C1 segment of cervical spinal cord (tissue), 14 donors: Measurements from ENCODE around the gene EPN1.

Source experiments
- DNase-seq, 14 donors: peaks; one replicate each; lab custom pipeline; 2025; lab: John Stamatoyannopoulos, UW

Gene EPN1

GRCh38 chr19:55679343-55680257 lies 4.6 kb downstream of the EPN1 start:
- no peak for DNase-seq

- DNase-seq, result no peak
These were observed 5.5 kb downstream of the EPN1 start for GRCh38 chr19:55680339-55681130.

DNA sequence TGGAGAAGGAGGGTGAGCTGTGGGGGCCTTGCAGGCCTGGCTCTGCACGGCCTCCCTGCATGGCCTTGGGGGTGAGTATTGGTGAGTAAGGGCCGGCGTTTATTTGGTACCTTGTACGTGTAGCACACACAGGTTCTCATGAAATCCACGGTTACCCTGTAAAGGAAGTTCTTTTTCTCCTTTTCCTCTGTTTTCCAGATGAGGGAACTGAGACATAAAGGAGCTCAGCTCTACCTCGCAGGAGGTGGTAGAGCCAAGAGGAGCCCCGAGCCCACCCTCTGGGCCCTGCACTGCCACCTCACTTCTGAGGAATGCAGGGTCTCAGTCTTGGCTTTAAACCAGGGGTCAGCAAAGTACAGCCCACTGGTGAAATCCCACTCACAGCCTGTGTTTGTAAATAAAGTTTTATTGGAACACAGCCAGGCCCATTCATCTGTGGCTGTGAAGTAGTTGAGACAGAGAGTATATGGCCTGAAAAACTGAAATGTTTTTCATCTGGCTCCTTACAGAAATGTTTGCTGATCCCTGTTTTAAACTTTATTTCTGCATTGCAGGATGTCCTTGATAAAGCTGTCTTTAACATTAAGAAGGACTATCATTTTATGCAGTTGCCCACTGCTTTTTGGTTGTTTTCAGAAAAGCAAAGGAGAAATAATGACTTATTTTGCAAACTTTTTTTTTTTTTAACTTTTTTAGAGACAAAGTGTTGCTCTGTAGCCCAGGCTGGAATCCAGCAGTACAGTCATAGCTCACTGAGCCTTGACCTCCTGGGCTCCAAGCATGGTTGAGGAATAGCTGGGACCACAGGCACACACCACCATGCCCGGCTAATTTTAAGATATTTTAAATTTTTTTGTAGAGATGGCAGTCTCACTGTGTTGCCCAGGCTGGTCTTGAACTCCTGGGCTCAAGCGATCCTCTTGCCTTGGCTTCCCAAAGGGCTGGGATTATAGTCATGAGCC lies 6.4 kb downstream of the EPN1 start:
- DNase-seq, result no peak

DNA sequence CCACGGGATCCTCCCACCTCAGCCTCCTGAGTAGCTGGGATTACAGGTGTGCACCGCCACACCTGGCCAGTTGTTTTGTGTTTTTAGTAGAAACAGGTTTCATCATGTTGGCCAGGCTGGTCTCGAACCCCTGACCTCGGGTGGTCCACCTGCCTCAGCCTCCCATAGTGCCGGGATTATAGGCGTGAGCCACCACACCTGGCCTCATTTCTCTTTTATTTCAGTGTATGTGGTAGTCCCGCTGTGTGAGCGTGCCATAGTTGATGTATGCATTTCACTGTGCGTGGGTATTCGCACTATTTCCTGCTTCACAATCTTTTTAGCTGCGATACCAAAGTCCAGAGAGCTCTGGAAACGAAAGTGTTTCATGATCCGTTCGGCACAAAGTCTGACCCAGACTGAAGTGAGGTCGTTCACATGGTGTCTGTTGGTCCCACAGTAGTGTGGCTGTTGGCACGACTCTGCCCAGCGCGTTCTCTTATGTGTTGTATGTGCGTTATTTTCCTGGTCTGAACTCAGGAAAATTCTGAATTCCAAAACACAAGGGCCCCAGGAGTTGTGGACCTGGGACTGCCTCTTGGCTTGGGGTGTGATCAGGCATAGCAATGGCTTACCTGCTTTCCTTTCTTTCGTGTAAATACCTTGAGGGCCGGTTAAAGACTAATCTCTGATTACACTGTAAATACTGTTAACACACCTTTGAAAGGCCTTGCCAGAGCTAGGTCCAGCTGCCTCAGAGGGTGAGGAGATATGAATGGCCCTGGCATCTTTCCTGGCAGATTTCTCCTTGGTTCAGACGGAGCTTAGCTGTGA lies 8.6 kb downstream of the EPN1 start:
- DNase-seq, result no peak

DNA sequence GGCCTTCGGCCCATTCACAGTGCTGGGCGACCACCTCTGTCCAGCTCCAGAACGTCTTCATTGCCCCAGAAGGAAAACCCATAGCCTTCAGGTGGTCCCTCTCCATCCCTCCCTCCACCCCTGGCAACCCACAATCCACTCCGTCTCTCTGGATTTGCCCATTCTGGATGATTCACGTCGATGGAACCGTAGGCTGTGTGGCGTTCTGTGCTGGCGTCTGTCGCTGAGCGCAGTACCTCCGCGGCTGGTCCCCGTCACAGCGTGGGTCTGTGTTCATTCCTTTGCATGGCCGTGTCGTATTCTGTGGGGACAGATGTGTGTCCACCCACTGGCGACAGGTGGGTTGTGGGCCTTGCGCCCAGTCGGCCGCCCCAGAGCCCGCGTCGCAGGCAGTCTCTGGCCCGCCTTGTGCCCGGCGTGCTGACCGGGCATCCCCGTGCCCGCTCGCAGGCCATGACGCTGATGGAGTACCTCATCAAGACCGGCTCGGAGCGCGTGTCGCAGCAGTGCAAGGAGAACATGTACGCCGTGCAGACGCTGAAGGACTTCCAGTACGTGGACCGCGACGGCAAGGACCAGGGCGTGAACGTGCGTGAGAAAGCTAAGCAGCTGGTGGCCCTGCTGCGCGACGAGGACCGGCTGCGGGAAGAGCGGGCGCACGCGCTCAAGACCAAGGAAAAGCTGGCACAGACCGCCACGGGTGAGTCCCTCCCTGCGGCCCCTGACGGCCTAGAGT lies 10.1 kb downstream of the EPN1 start:
- no peak for DNase-seq

GRCh38 chr19:55685776-55686175 lies 10.8 kb downstream of the EPN1 start:
- DNase-seq, result no peak

- no peak for DNase-seq
These were observed 11.5 kb downstream of the EPN1 start for GRCh38 chr19:55686311-55687050.

DNA sequence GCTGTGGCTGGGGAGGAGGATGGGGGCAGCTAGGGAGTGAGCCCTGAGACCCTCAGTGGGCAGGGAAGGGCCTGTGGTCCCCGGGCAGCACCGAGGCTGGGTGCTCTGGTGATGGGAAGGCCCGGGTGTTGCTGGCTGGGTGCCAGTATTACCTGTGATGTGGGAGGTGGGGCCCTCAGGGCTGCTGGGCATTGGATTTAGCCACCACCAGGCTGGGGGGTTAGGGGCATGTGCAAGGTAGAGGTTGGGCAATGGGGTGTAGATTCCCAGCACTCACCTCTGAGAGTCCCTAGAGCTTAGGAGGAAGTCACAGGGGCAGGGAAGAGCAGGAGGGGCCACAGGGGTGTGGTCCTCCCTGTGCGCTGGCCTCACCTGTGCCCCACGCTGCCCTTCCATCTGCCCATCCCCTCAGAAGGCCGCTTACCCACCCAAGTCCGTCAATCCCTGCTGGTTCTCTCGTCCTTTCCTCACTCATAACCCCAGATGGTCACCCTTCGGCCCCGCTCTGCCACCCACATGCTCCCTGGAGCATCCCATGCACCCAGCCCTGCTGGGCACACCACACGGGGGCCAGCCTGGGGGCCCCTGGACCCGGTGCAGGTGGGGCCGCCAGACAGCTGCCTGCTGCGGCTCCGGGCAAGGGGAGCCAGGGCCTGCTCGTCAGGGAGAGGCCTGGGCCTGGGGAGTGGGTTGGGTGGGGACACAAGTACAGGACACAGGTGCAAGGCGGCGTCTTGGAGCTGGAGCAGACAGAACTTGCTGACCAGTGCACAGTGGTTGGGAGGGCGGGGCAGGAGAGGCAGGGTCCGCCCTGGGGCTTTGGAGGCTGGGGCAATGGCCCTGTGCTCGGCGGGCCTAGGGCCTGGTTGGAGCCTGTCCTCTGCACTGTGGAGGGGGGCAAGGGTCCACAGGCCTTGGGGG lies 12.5 kb downstream of the EPN1 start:
- no peak for DNase-seq

DNA sequence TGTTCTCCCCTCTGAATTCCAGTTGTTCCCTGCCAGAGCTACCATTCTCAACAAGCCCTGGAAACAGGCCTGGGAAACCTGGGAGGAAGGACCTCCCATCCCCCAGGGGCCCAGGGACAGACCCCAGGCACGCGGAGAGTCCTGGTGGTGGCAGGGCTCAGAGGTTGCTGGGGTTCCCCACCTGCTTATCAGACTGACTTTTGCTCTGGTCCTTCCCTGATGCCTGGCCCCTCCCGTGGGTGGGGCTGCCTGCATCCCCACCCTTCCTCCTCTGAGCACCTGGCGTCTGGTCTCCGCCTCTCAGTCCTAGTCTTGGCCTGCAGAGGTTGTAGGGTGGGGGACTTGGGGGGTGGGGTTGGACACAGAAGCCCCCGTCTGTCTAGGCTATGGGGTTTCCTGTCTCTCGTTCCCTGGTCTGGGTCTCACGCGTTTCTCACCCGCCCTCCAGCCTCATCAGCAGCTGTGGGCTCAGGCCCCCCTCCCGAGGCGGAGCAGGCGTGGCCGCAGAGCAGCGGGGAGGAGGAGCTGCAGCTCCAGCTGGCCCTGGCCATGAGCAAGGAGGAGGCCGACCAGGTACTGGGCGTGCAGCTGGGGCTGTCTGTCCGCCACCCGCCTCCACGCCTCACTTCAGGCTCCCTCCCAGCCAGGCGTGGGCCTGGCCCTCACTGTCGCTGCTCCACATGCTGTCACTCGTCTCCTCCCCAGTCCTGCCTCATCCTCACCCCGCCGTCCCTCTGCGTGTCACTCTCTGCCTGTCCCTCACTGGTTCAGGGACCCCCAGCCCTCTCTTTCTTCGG lies 13.6 kb downstream of the EPN1 start:
- DNase-seq, result no peak

DNA sequence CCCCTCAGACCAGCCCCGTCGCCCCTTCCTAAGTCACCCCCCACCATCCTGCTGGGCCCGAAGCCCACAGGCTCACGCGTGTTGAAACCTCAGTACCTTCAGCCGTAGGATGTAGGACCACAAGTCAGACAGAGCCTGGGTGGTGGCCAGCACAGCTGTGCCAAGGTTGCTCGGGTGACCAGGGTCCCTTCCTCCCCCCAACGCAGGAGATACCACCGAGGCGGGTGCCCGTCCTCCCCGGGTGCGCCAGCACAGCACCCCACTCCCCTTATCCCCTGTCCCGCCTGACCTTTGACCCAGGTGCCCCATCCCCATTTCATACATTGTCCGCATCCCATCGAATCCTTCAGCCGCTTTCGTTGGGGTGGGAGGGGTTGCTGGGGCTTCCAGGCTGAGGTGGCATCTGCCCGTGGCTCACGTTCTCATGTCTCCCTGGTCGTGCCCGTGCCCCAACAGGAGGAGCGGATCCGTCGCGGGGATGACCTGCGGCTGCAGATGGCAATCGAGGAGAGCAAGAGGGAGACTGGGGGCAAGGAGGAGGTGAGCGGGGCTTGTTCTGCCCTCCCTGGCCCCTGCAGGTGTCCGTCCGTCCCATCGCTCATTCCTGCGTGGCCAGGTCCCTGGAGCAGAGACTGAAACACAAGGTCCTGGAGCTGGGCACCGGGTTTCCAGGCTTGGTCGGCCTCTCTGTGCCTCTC lies 14.5 kb downstream of the EPN1 start:
- DNase-seq, result no peak

- DNase-seq, result no peak
These were observed 15.2 kb downstream of the EPN1 start for GRCh38 chr19:55690109-55690768.

DNA sequence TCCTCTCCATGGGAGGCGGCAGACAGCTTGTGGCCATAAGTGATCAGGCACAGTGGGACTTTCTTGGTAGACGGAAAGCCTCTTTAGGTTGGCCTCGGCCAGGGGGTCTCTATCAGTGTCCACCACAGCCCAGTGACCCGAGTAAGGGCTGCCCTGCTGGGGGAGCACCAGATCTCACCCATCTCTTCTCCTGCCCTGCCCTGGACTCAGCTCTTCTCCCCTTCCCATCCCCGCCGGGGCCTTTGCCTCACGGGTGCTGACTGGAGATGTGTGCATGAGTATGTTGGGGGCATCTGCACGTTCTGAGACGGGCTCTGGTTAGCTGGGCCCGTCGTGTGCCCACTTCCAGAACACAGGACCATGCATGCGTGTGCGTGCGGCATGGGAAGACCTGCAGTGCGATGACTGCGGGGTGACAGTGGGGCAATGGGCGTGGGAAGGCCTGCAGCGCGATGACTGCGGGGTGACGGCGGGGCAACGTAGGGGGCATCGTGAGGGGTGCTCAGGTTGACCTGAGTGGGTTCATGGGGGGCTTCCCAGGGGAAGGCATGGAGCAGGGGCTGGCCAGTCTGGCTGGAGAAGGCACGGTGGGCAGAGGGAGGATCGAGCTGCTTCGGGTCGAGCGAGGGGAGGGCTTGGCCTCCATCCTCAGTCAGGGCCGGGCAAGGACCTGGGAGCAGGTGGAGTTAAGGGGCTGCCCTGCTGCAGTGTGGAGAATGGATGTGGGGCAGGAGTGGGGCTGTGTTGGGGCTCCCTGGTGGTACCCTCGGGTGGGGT lies 15.9 kb downstream of the EPN1 start:
- no peak for DNase-seq

DNA sequence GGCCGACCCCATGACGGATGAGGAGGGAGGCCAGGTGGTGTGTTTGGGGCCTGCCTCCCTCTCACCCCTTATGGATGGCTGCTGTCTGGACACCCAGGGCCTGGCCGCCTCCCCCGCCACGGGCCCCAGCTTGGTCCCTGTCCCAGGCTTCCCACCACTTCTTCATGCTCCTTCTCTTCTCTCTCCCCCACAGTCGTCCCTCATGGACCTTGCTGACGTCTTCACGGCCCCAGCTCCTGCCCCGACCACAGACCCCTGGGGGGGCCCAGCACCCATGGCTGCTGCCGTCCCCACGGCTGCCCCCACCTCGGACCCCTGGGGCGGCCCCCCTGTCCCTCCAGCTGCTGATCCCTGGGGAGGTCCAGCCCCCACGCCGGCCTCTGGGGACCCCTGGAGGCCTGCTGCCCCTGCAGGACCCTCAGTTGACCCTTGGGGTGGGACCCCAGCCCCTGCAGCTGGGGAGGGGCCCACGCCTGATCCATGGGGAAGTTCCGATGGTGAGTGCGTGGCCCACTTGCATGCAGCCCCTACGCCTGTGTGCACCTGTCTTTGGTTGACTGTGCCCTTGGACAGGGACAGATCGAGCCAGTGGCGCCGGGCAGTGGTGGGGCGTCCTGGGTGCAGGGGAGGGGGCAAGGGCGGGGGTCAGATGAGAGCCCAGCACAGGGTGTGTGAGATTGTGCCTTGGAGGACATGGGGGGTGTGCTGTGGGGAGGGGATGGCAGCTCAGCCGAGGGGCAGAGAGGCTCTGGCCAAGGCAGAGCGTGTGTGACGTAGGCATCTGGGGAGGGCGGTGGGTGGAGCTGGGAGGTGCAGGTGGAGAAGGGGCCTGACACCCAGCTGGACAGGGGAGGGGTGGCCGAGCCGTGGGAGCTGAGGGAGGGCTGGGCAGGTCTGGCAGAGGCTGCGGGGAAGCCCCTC lies 16.8 kb downstream of the EPN1 start:
- DNase-seq, result no peak

GRCh38 chr19:55692681-55693081 lies 17.7 kb downstream of the EPN1 start:
- no peak for DNase-seq
